HG03565 (cell line): ENCODE data around the gene ZNF646.

Source experiments
- ATAC-seq: cut with Tn5 transposase; IDR thresholded peaks from one replicate; pipeline ENCODE4 v1.9.1; 2021; ENCODE audit warnings: mild to moderate bottlenecking, moderate library complexity; ENCODE audit not compliant: unreplicated experiment

The ZNF646 gene

GRCh38 chr16:31106509-31107464 is 32.6 kb downstream of the ZNF646 start:
- no peak for ATAC-seq

GRCh38 chr16:31107465-31107867 is 33.2 kb downstream of the ZNF646 start:
- peak; percentile 36 for ATAC-seq

- ATAC-seq = peak; percentile 77
These were observed 34.0 kb downstream of the ZNF646 start, which contains the start of gene BCKDK for GRCh38 chr16:31108035-31108793. Gene BCKDK (plus strand): TSS chr16:31108386. CDS start chr16:31109224, 838 bp downstream.

GRCh38 chr16:31108794-31109558 is 34.8 kb downstream of the ZNF646 start:
- no peak for ATAC-seq

GRCh38 chr16:31109622-31110021 is 35.4 kb downstream of the ZNF646 start:
- ATAC-seq = no peak

GRCh38 chr16:31110106-31111034 is 36.1 kb downstream of the ZNF646 start:
- no peak for ATAC-seq

- no peak for ATAC-seq
These were observed 37.8 kb downstream of the ZNF646 start for GRCh38 chr16:31111881-31112466.

- ATAC-seq = no peak
These were observed 38.5 kb downstream of the ZNF646 start for GRCh38 chr16:31112711-31113110.

- no peak for ATAC-seq
These were observed 39.2 kb downstream of the ZNF646 start for GRCh38 chr16:31113121-31114120.

- no peak for ATAC-seq
These were observed 40.2 kb downstream of the ZNF646 start for GRCh38 chr16:31114468-31114867.

- peak; percentile 73 for ATAC-seq
These were observed 43.4 kb downstream of the ZNF646 start, which contains the start of gene KAT8 for GRCh38 chr16:31117384-31118222. Gene KAT8 (plus strand): TSS chr16:31117664. CDS start chr16:31117682, 18 bp downstream.

GRCh38 chr16:31118223-31119155 is 44.3 kb downstream of the ZNF646 start:
- ATAC-seq = no peak

GRCh38 chr16:31120129-31120528 is 45.9 kb downstream of the ZNF646 start:
- no peak for ATAC-seq

- ATAC-seq = no peak
These were observed 51.6 kb downstream of the ZNF646 start for GRCh38 chr16:31125844-31126243.

- no peak for ATAC-seq
These were observed 53.0 kb downstream of the ZNF646 start for GRCh38 chr16:31127182-31127581.
